Measurements from ENCODE around the gene ACTL6B.
A peak's percentile ranks its signal among the peaks of the same experiment; 100 is the strongest.

The ACTL6B gene

GRCh38 chr7:100627238-100627549 lies 29.1 kb downstream of the ACTL6B start:
- Histone ChIP-seq H3K27ac (ENCODE audit: low read length) (no peak overlapping the region), H3K36me3 (ENCODE audit: insufficient read depth, low read depth, low read length) (no peaks in the 10 kb centered on the region), H3K9me3 (ENCODE audit: insufficient read depth, low read depth, low read length) (no peaks in the 10 kb centered on the region), H3K27me3 (ENCODE audit: insufficient read depth, low read length) (peaks cover 20% of the 10 kb centered on the region), H3K9ac (ENCODE audit: low read depth, low read length) (peak overlapping the region; percentile 45; the same call in 1 of the 2 replicates), H3K4me3 (ENCODE audit: low read length) (peak overlapping the region; percentile 69; the same call in 1 of the 2 replicates), H3K4me1 (ENCODE audit: insufficient read depth, low read length) (peaks cover 4% of the 10 kb centered on the region; the same call in 1 of the 2 replicates)

GRCh38 chr7:100626530-100627237 lies 29.6 kb downstream of the ACTL6B start:
- peak overlapping the region; percentile 45; the same call in 1 of the 2 replicates for H3K9ac ChIP-seq (ENCODE audit: low read depth, low read length)

GRCh38 chr7:100626055-100626454 lies 30.2 kb downstream of the ACTL6B start:
- Histone ChIP-seq H3K4me1 (ENCODE audit: insufficient read depth, low read length) (peaks cover 4% of the 10 kb centered on the region; the same call in 1 of the 2 replicates), H3K9ac (ENCODE audit: low read depth, low read length) (peak overlapping the region; percentile 41; the same call in 1 of the 2 replicates), H3K27me3 (ENCODE audit: insufficient read depth, low read length) (peaks cover 14% of the 10 kb centered on the region), H3K36me3 (ENCODE audit: insufficient read depth, low read depth, low read length) (no peaks in the 10 kb centered on the region), H3K4me3 (ENCODE audit: low read length) (peak overlapping the region; percentile 69), H3K27ac (ENCODE audit: low read length) (no peak overlapping the region), H3K9me3 (ENCODE audit: insufficient read depth, low read depth, low read length) (no peaks in the 10 kb centered on the region)

More at GRCh38 chr7:100626530-100627237, 29.6 kb downstream of the ACTL6B start:
- no peaks in the 10 kb centered on the region for H3K9me3 ChIP-seq (ENCODE audit: insufficient read depth, low read depth, low read length)
- H3K27ac ChIP-seq (ENCODE audit: low read length), result no peak overlapping the region
- peak overlapping the region; percentile 69 for H3K4me3 ChIP-seq (ENCODE audit: low read length)
- H3K36me3 ChIP-seq (ENCODE audit: insufficient read depth, low read depth, low read length), result no peaks in the 10 kb centered on the region
- H3K27me3 ChIP-seq (ENCODE audit: insufficient read depth, low read length), result peaks cover 15% of the 10 kb centered on the region
- H3K4me1 ChIP-seq (ENCODE audit: insufficient read depth, low read length), result peaks cover 4% of the 10 kb centered on the region; the same call in 1 of the 2 replicates

DNA sequence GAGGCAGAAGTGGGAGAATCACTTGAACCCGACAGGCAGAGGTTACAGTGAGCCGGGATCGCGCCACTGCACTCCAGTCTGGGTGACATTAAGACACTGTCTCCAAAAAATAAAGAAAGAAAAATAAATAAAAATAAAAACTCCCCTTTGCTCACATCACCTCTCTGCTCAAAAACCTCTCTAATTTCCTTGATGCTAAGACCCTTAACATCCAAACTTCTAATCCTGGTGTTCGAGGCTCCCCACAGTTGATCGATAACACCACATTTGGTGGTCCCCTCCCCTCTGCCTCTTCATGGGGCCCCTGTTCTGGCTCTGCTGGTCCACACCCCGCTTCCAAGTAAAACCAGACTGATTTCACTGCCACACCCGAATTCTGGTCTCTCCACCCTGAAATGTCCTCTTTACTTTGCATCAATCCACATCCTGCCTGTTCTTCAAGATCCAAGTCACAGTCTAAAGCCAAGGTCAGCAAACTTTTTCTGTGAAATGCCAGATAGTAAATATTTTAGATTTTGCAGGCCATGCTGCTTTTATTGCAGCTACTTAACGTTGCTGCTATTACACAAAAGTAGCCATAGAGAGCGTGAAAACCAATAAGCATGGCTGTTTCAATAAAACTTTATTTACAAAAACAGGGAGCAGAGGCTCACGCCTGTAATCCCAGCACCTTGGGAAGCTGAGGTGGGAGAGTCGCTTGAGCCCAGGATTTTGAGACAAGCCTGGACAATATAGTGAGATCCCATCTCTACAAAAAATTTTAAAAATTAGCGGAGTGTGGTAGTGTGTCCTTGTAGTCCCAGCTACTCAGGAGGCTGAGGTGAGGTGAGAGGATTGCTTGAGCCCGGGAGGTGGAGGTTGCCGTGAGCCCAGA lies 32.1 kb downstream of the ACTL6B start:
- H3K4me3 ChIP-seq (ENCODE audit: low read length), result no peak overlapping the region
- no peak overlapping the region for H3K27ac ChIP-seq (ENCODE audit: low read length)
- no peaks in the 10 kb centered on the region for H3K36me3 ChIP-seq (ENCODE audit: insufficient read depth, low read depth, low read length)
- no peak overlapping the region for H3K9ac ChIP-seq (ENCODE audit: low read depth, low read length)
- H3K9me3 ChIP-seq (ENCODE audit: insufficient read depth, low read depth, low read length), result no peaks in the 10 kb centered on the region
- H3K4me1 ChIP-seq (ENCODE audit: insufficient read depth, low read length), result peaks cover 4% of the 10 kb centered on the region; the same call in 1 of the 2 replicates
- peaks cover 14% of the 10 kb centered on the region for H3K27me3 ChIP-seq (ENCODE audit: insufficient read depth, low read length)

DNA sequence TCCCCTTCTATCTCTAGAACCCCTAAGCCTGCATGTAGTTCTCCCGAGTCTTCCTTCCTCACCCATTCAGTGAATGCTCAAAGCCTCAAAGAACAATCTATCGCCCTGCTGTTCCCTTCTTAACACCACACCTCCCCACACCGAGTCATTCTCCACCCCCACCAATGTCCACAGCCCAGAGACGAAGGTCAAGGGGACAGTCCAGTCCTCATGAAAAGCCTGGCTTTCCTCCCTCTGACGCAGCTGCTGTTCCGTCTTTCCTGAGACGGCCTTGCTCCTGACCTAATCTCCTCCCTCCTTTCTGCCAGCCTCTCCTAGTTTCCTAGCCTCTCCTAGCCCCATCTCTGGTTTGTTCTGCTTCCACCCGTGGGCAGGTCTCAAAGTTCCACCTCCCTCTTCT lies 34.7 kb downstream of the ACTL6B start:
- Histone ChIP-seq H3K36me3 (ENCODE audit: insufficient read depth, low read depth, low read length) (no peaks in the 10 kb centered on the region), H3K4me3 (ENCODE audit: low read length) (no peak overlapping the region), H3K9me3 (ENCODE audit: insufficient read depth, low read depth, low read length) (no peaks in the 10 kb centered on the region), H3K4me1 (ENCODE audit: insufficient read depth, low read length) (peaks cover 4% of the 10 kb centered on the region; the same call in 1 of the 2 replicates), H3K27me3 (ENCODE audit: insufficient read depth, low read length) (peaks cover 14% of the 10 kb centered on the region), H3K27ac (ENCODE audit: low read length) (no peak overlapping the region), H3K9ac (ENCODE audit: low read depth, low read length) (no peak overlapping the region)

GRCh38 chr7:100620804-100621203 lies 35.4 kb downstream of the ACTL6B start:
- Histone ChIP-seq H3K27ac (ENCODE audit: low read length) (no peak overlapping the region), H3K4me3 (ENCODE audit: low read length) (no peak overlapping the region), H3K27me3 (ENCODE audit: insufficient read depth, low read length) (peaks cover 7% of the 10 kb centered on the region), H3K36me3 (ENCODE audit: insufficient read depth, low read depth, low read length) (no peaks in the 10 kb centered on the region), H3K9me3 (ENCODE audit: insufficient read depth, low read depth, low read length) (no peaks in the 10 kb centered on the region), H3K9ac (ENCODE audit: low read depth, low read length) (no peak overlapping the region), H3K4me1 (ENCODE audit: insufficient read depth, low read length) (no peaks in the 10 kb centered on the region)

GRCh38 chr7:100620239-100620638 lies 36.0 kb downstream of the ACTL6B start:
- Histone ChIP-seq H3K27me3 (ENCODE audit: insufficient read depth, low read length) (peaks cover 2% of the 10 kb centered on the region; the same call in 1 of the 2 replicates), H3K9me3 (ENCODE audit: insufficient read depth, low read depth, low read length) (no peaks in the 10 kb centered on the region), H3K27ac (ENCODE audit: low read length) (no peak overlapping the region), H3K9ac (ENCODE audit: low read depth, low read length) (no peak overlapping the region), H3K4me1 (ENCODE audit: insufficient read depth, low read length) (no peaks in the 10 kb centered on the region), H3K4me3 (ENCODE audit: low read length) (no peak overlapping the region), H3K36me3 (ENCODE audit: insufficient read depth, low read depth, low read length) (no peaks in the 10 kb centered on the region)

DNA sequence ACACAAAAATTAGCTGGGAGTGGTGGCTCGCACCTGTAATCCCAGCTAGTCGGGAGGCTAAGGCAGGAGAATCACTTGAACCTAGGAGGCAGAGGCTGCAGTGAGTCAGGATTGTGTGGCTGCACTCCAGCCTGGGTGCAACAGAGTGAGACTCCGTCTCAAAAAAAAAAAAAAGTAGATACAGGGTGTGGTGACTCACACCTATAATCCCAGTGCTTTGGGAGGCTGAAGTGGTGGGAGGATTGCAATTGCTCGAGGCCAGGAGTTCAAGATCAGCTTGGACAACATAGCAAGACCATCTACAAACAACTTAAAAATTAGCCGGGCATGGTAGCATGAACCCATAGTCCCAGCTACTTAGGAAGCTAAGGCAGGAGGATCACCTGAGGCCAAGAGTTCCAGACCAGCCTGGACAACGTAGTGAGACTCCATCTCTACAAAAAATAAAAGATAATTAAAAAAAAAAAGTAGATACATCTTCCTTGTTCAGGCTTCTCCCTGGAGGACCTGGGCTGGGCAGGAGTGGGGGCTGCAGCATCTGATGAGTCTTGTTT lies 41.9 kb downstream of the ACTL6B start:
- H3K4me1 ChIP-seq (ENCODE audit: insufficient read depth, low read length), result no peaks in the 10 kb centered on the region
- H3K27ac ChIP-seq (ENCODE audit: low read length), result no peak overlapping the region
- H3K36me3 ChIP-seq (ENCODE audit: insufficient read depth, low read depth, low read length), result no peaks in the 10 kb centered on the region
- H3K4me3 ChIP-seq (ENCODE audit: low read length), result no peak overlapping the region
- no peaks in the 10 kb centered on the region for H3K9me3 ChIP-seq (ENCODE audit: insufficient read depth, low read depth, low read length)
- peaks cover 6% of the 10 kb centered on the region for H3K27me3 ChIP-seq (ENCODE audit: insufficient read depth, low read length)
- no peak overlapping the region for H3K9ac ChIP-seq (ENCODE audit: low read depth, low read length)

GRCh38 chr7:100613412-100614175 lies 42.7 kb downstream of the ACTL6B start:
- no peak overlapping the region for H3K27ac ChIP-seq (ENCODE audit: low read length)
- H3K4me3 ChIP-seq (ENCODE audit: low read length), result peak overlapping the region; percentile 90
- no peaks in the 10 kb centered on the region for H3K36me3 ChIP-seq (ENCODE audit: insufficient read depth, low read depth, low read length)

GRCh38 chr7:100612730-100613390 lies 43.4 kb downstream of the ACTL6B start:
- no peaks in the 10 kb centered on the region for H3K36me3 ChIP-seq (ENCODE audit: insufficient read depth, low read depth, low read length)
- peak overlapping the region; percentile 90 for H3K4me3 ChIP-seq (ENCODE audit: low read length)
- H3K27ac ChIP-seq (ENCODE audit: low read length), result no peak overlapping the region
- no peaks in the 10 kb centered on the region for H3K9me3 ChIP-seq (ENCODE audit: insufficient read depth, low read depth, low read length)
- H3K27me3 ChIP-seq (ENCODE audit: insufficient read depth, low read length), result peaks cover 6% of the 10 kb centered on the region
- H3K4me1 ChIP-seq (ENCODE audit: insufficient read depth, low read length), result no peaks in the 10 kb centered on the region
- H3K9ac ChIP-seq (ENCODE audit: low read depth, low read length), result peak overlapping the region; percentile 56; the same call in 1 of the 2 replicates

More at GRCh38 chr7:100613412-100614175, 42.7 kb downstream of the ACTL6B start:
- peaks cover 6% of the 10 kb centered on the region for H3K27me3 ChIP-seq (ENCODE audit: insufficient read depth, low read length)
- H3K4me1 ChIP-seq (ENCODE audit: insufficient read depth, low read length), result no peaks in the 10 kb centered on the region
- H3K9ac ChIP-seq (ENCODE audit: low read depth, low read length), result no peak overlapping the region
- H3K9me3 ChIP-seq (ENCODE audit: insufficient read depth, low read depth, low read length), result no peaks in the 10 kb centered on the region
